ENCODE results near the gene THRB. TPM values are rescaled to one million over a fixed set of nuclear protein-coding genes. Genes with fewer than 3 reads are reported as not detected.

Gene THRB
- total RNA-seq, 2 donors from 2014 or later = 0.24 to 0.26 TPM

GRCh38 chr3:24318677-24319287 lies 175.9 kb downstream of the THRB start:
- peaks cover 5% of the 10 kb centered on the region for H3K4me1 Mint-ChIP-seq
- Histone ChIP-seq H3K4me1 (ENCODE audit: control insufficient read depth, insufficient read depth, low read length) (no peaks in the 10 kb centered on the region), H3K36me3 (ENCODE audit: control insufficient read depth, insufficient read depth, low read length) (no peaks in the 10 kb centered on the region), H3K4me3 (ENCODE audit: low read length) (no peak overlapping the region), H3K9ac (ENCODE audit: extremely low read depth, low read length, poor library complexity, severe bottlenecking) (no peak overlapping the region), H3K27me3 (ENCODE audit: control insufficient read depth, insufficient read depth, low read length, poor library complexity, severe bottlenecking) (peaks cover 15% of the 10 kb centered on the region), H3K27ac (ENCODE audit: low read depth, low read length) (no peak overlapping the region), H3K9me3 (ENCODE audit: control insufficient read depth, low read length) (no peaks in the 10 kb centered on the region)
- no peak for DNase-seq
- no peak overlapping the region for H3K4me3 Mint-ChIP-seq
- H3K27ac Mint-ChIP-seq = no peak overlapping the region
- WGBS, 2 experiments (ENCODE audit: insufficient coverage in 1 of 2, insufficient read length in 1 of 2) = 82% methylated on average over 1 of the region's 1 CpG; no CpG with 5 or more reads in 1 of the 2 experiments
- TF ChIP-seq, protein P1, sequence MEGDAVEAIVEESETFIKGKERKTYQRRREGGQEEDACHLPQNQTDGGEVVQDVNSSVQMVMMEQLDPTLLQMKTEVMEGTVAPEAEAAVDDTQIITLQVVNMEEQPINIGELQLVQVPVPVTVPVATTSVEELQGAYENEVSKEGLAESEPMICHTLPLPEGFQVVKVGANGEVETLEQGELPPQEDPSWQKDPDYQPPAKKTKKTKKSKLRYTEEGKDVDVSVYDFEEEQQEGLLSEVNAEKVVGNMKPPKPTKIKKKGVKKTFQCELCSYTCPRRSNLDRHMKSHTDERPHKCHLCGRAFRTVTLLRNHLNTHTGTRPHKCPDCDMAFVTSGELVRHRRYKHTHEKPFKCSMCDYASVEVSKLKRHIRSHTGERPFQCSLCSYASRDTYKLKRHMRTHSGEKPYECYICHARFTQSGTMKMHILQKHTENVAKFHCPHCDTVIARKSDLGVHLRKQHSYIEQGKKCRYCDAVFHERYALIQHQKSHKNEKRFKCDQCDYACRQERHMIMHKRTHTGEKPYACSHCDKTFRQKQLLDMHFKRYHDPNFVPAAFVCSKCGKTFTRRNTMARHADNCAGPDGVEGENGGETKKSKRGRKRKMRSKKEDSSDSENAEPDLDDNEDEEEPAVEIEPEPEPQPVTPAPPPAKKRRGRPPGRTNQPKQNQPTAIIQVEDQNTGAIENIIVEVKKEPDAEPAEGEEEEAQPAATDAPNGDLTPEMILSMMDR (conservative IDR thresholded peaks at IDR 0.05) = no peak
- H3K27me3 Mint-ChIP-seq (ENCODE audit: insufficient read depth) = peaks cover 33% of the 10 kb centered on the region
- no peaks in the 10 kb centered on the region for H3K36me3 Mint-ChIP-seq (ENCODE audit: low read depth)
- H3K9me3 Mint-ChIP-seq = no peaks in the 10 kb centered on the region

GRCh38 chr3:24316887-24317383 lies 177.7 kb downstream of the THRB start:
- Mint-ChIP-seq H3K36me3 (ENCODE audit: low read depth) (no peaks in the 10 kb centered on the region), H3K4me3 (no peak overlapping the region), H3K9me3 (no peaks in the 10 kb centered on the region), H3K4me1 (peaks cover 7% of the 10 kb centered on the region), H3K27ac (no peak overlapping the region), H3K27me3 (ENCODE audit: insufficient read depth) (peaks cover 47% of the 10 kb centered on the region)
- Histone ChIP-seq H3K4me3 (ENCODE audit: low read length) (no peak overlapping the region), H3K9ac (ENCODE audit: extremely low read depth, low read length, poor library complexity, severe bottlenecking) (no peak overlapping the region), H3K9me3 (ENCODE audit: control insufficient read depth, low read length) (no peaks in the 10 kb centered on the region), H3K4me1 (ENCODE audit: control insufficient read depth, insufficient read depth, low read length) (peaks cover 2% of the 10 kb centered on the region), H3K36me3 (ENCODE audit: control insufficient read depth, insufficient read depth, low read length) (no peaks in the 10 kb centered on the region), H3K27me3 (ENCODE audit: control insufficient read depth, insufficient read depth, low read length, poor library complexity, severe bottlenecking) (peaks cover 32% of the 10 kb centered on the region), H3K27ac (ENCODE audit: low read depth, low read length) (no peak overlapping the region)
- TF ChIP-seq, protein P1 (conservative IDR thresholded peaks at IDR 0.05) = no peak
- WGBS, 2 experiments (ENCODE audit: insufficient coverage in 1 of 2, insufficient read length in 1 of 2) = 92 to 100% methylated on average over 4 to 5 of the region's 5 CpGs
- DNase-seq = no peak

DNA sequence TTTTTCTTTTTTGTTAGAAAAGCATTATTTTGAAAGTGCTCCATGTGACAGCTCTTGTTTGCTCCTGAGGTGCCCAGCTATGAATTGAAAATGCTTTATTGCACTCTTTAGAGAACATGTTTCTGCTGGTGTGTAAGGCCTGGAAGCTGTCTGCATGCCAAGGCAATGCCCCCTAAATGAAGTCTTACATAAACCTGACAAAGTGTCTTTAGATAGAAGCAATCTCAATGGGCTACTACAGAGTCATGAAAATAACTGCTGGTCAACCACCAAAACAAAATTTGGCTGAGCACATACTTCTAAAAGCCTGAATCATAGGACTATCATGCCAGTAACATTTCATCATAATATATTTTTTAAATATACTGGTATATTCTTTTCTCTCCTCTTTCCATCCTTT lies 178.7 kb downstream of the THRB start:
- Histone ChIP-seq H3K27ac (ENCODE audit: low read depth, low read length) (no peak overlapping the region), H3K4me3 (ENCODE audit: low read length) (no peak overlapping the region), H3K9ac (ENCODE audit: extremely low read depth, low read length, poor library complexity, severe bottlenecking) (no peak overlapping the region), H3K9me3 (ENCODE audit: control insufficient read depth, low read length) (no peaks in the 10 kb centered on the region), H3K4me1 (ENCODE audit: control insufficient read depth, insufficient read depth, low read length) (peaks cover 5% of the 10 kb centered on the region), H3K27me3 (ENCODE audit: control insufficient read depth, insufficient read depth, low read length, poor library complexity, severe bottlenecking) (peaks cover 35% of the 10 kb centered on the region), H3K36me3 (ENCODE audit: control insufficient read depth, insufficient read depth, low read length) (no peaks in the 10 kb centered on the region)
- H3K4me3 Mint-ChIP-seq = no peak overlapping the region
- no peak overlapping the region for H3K27ac Mint-ChIP-seq
- H3K4me1 Mint-ChIP-seq = peaks cover 16% of the 10 kb centered on the region
- H3K27me3 Mint-ChIP-seq (ENCODE audit: insufficient read depth) = peaks cover 52% of the 10 kb centered on the region
- H3K9me3 Mint-ChIP-seq = no peaks in the 10 kb centered on the region
- H3K36me3 Mint-ChIP-seq (ENCODE audit: low read depth) = no peaks in the 10 kb centered on the region
- TF ChIP-seq, protein P1 (conservative IDR thresholded peaks at IDR 0.05) = no peak
- no peak for DNase-seq
